NCI-H146 treated with DMSO at 0.1 percent for 48 hours (cell line): ENCODE measurements around the gene TRIM40.
"Not testable (repeated sequence)": the region's sequence is repeated elsewhere in the genome, so short reads cannot be mapped to it uniquely, and the experiment has no call there.

Experiments
- DNase-seq: peaks from one replicate; lab custom pipeline; 2025; ENCODE audit not compliant: unreplicated experiment; lab: John Stamatoyannopoulos, UW

TRIM40 gene

GRCh38 chr6:30162265-30163089 lies 26.5 kb downstream of the TRIM40 start:
- no peak for DNase-seq

- no peak for DNase-seq
Measured at GRCh38 chr6:30163090-30163917, 27.4 kb downstream of the TRIM40 start, which contains the start of gene TRIM15. Gene TRIM15 (plus strand): TSS chr6:30163546. CDS start chr6:30163685, 139 bp downstream.

GRCh38 chr6:30163918-30164654 lies 28.1 kb downstream of the TRIM40 start:
- DNase-seq = no peak

DNA sequence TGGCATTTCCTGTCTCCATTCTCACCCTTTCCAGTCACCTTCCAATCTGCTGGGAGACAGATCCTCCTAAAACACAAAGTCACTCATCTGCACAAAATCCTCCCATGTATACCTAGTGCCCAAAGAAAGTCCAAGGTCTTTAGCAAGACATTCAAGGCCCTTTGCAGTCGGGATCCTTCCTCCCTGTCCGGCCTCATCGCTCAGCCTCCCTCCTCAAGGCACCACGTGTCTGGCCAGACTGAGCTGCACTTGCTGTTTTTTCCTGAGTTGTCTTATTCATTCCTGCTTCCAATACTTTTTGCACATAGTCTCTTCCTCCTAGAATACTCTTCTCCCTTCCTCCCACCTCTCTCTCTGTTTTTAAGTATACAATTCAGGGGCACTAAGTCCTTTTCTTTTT lies 28.8 kb downstream of the TRIM40 start:
- DNase-seq = no peak

DNA sequence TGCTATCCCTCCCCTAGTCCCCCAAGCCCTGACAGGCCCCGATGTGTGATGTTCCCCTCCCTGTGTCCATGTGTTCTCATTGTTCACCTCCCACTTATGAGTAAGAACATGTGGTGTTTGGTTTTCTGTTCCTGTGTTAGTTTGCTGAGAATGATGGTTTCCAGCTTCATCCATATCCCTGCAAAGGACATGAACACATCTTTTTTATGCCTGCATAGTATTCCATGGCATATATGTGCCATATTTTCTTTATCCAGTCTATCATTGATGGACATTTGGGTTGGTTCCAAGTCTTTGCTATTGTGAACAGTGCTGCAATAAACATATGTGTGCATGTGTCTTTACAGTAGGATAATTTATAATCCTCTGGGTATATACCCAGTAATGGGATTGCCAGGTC lies 29.3 kb downstream of the TRIM40 start:
- not testable (repeated sequence) for DNase-seq

GRCh38 chr6:30167101-30167500 lies 31.2 kb downstream of the TRIM40 start:
- no peak for DNase-seq

DNA sequence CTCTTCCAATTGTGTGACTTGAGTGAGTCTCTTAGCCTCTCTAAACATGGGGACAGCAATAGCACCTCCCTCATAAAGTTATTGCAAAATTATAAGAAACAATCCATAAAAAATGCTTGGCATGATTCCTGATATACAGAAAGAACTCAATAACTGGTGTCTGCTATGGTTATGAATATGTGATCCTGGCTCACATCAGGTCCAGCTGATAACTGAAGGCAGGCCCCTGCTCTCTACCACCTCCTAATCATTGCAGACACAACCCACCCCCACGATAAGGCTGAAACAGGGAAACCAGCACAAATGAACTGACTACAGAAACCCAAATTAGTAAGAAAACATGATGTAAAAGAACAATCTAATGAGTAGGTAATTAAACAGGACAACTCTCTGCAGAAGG lies 32.8 kb downstream of the TRIM40 start:
- DNase-seq = no peak

DNA sequence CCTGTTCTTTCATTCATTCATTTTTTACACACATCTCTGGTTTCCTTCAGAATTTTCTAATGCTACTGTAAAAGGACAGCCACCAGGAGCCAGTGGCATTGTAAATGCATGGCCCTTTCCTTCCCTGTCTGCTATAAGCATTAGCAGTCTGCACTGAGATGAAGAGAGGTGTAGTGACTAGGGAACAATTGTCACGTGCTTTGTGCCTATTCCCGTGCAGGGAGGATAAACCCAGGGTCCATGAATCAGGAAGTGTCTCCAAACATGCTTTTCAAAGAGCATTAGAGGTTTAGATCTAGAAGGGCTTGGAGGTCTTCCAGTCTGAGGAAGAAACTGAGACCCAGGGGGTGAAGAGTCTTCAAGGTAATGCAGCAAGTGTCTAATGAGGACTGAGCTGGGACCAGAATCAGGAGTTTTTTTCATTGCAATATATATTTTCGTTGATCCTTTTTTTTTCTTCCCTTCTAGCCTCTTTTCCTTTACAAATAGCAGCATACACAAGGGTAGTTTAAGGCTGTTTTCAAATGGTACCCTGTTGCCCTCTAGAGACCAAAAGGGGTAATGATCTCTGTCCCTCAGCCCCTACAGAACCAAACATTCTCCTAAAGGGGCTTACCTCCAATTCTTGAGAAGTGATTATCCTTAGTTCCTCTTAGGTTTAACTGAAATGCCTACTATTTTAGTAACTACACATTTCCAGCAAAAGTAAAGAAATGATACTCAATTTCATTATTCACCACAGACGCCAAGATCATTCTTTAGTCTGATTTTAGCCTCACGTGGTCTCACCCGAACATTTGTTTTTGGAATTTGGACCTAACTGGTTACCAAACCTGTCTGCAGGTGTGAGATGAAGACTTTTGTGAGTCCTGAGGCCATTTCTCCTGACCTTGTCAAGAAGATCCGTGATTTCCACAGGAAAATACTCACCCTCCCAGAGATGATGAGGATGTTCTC lies 34.0 kb downstream of the TRIM40 start:
- DNase-seq = no peak

DNA sequence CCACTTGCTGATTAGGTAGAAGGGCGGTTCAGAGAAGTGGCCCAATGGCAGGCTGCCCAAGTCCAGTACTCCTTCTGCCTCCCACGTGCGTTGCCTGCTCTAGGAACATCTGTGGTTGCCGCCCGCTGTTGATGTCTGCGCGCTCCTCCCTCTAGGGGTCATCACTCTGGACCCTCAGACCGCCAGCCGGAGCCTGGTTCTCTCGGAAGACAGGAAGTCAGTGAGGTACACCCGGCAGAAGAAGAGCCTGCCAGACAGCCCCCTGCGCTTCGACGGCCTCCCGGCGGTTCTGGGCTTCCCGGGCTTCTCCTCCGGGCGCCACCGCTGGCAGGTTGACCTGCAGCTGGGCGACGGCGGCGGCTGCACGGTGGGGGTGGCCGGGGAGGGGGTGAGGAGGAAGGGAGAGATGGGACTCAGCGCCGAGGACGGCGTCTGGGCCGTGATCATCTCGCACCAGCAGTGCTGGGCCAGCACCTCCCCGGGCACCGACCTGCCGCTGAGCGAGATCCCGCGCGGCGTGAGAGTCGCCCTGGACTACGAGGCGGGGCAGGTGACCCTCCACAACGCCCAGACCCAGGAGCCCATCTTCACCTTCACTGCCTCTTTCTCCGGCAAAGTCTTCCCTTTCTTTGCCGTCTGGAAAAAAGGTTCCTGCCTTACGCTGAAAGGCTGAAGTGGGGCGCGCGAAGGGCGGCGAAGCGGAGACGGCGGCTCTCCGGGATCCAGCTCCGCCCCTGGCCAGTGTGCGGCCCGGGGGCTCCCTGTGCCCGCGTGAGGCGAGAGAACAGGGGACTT lies 35.9 kb downstream of the TRIM40 start:
- DNase-seq = no peak

- DNase-seq = no peak
Measured at GRCh38 chr6:30172681-30173080, 36.7 kb downstream of the TRIM40 start.

GRCh38 chr6:30175765-30176164 lies 39.8 kb downstream of the TRIM40 start:
- no peak for DNase-seq

GRCh38 chr6:30178837-30179236 lies 42.9 kb downstream of the TRIM40 start:
- no peak for DNase-seq

- DNase-seq = no peak
Measured at GRCh38 chr6:30180145-30180544, 44.2 kb downstream of the TRIM40 start.

- DNase-seq = no peak
Measured at GRCh38 chr6:30184417-30185031, 48.6 kb downstream of the TRIM40 start.

DNA sequence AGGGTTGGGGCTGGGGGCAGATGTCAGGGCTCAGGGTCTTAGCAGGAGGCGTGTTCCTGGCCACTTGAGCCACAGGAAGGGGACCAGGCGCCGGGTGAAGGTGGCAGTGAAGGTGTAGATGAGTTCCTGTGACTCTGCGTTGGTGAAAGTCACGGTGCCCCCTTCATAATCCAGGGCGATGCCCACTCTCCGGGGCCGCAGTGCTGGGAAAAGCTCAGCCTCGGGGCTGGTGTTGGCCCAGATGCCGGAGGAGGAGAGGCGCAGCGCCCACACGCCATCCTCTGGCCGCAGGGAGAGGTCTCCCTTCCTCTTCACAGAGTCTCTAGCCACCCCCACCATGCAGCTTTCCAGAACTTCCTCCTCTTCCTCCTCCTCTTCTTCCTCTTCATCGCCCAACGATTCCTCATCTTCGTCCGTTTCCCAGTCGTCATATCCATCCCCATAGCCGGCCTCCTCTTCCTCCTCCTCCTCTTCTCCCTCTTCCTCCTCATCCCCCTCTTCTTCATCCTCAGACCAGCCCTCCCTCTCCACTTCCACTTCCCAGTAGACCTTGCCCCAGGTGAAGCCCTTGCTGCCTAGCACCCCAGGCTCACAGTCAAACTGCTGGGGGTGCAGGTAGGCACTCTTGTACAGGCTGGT lies 50.0 kb downstream of the TRIM40 start:
- no peak for DNase-seq

GRCh38 chr6:30188541-30188940 lies 52.6 kb downstream of the TRIM40 start:
- DNase-seq = no peak

- no peak for DNase-seq
Measured at GRCh38 chr6:30192076-30192475, 56.1 kb downstream of the TRIM40 start.
